22Rv1 (cell line): ENCODE measurements around the gene ATAT1.

Experiments
- ZFX ChIP-seq: fragments of 450-650 bp; IDR thresholded peaks from 2 replicates; pipeline ENCODE4 v1.6.1; 2017; ENCODE audit warnings: antibody characterized with exemption, borderline replicate concordance
- TF ChIP-seq, protein P1 (sequence below): fragments of 450-650 bp; IDR thresholded peaks from 2 replicates; pipeline ENCODE4 v1.5.1; 2017; ENCODE audit warnings: mild to moderate bottlenecking

DNA sequence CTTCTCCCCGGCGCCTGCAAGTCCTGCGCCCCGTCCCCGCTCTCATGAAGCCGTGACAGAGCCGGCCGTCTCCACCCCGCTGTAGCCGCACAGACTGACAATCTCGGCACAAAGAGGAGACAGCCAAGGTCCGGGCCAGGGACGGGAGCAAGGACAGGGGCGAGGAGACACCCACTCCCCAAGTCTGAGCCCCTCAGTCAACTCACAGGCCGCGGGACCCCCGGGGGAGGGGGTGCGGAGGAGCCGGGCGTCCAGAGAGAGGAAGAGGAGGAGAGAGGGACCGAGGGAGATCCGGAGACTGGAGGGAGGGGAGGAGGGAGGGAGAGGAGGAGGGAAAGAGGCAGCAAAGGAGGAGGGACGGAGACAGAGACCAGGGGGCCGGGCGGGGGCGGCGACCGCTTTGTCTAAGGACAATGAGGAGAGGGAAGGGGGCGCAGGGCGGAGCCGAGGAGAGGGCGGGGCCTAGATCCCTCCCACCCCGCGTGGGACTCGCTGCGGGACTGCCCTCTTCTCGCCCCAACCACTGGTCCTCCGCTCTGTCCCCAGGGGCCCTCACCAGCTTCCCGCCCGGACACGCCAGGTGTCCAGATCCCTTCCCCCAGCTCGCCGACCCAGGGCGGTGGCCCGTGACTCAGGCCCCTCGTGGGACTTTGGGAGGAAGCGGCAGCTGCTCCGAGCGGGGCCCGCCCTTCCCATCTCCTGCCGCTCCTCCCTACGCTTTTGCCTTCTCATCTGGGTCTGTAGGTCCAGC lies 60.4 kb downstream of the ATAT1 start:
- TF ChIP-seq, protein P1, sequence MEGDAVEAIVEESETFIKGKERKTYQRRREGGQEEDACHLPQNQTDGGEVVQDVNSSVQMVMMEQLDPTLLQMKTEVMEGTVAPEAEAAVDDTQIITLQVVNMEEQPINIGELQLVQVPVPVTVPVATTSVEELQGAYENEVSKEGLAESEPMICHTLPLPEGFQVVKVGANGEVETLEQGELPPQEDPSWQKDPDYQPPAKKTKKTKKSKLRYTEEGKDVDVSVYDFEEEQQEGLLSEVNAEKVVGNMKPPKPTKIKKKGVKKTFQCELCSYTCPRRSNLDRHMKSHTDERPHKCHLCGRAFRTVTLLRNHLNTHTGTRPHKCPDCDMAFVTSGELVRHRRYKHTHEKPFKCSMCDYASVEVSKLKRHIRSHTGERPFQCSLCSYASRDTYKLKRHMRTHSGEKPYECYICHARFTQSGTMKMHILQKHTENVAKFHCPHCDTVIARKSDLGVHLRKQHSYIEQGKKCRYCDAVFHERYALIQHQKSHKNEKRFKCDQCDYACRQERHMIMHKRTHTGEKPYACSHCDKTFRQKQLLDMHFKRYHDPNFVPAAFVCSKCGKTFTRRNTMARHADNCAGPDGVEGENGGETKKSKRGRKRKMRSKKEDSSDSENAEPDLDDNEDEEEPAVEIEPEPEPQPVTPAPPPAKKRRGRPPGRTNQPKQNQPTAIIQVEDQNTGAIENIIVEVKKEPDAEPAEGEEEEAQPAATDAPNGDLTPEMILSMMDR, result no peak
- TF ChIP-seq ZFX, result no peak
